Fibroblast of peridontal ligament (primary cell): ENCODE data around the gene ZMYND12.

ENCODE experiments used
- DNase-seq: peaks from one replicate; pipeline ENCODE4 v3.0.0-alpha.2; 2010; ENCODE audit errors: extremely low read depth

Gene ZMYND12

DNA sequence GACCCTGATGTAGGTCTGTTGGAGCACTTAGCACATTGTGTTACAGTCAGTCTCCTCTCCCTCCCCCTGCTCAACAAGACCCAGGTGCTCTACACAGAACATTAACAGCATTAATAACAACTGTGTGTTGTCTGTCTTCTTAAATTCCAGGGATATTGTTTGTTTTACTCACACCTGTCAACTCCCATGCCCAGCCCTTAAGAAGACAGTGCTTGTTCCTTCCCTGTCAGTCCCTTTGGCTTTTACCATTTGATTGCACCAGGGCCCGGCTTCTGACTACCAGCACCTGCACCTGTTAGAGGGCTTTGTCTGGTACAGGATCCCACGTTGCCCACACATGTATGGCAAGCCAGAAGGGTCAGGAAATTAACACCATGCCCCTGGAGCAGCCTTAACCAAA lies 63.6 kb downstream of the ZMYND12 start:
- no peak for DNase-seq

DNA sequence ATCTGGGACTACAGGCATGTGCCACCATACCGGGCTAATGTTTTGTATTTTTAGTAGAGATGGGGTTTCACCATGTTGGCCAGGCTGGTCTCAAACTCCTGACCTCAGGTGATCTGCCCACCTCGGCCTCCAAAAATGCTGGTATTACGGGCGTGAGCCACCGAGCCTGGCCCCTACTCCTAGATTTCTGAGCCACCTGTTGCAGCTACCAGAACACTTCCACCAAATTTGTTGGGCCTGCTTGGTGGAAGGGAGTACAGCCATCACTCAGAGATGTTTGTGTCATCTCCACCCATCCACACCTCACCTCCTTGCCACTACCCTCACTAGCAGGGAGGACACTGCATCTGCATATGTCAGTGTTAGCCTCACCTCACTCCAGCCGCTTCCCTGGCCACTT lies 69.8 kb downstream of the ZMYND12 start:
- no peak for DNase-seq

- DNase-seq, result peak; percentile 31
Observed at GRCh38 chr1:42385283-42385682, 70.5 kb downstream of the ZMYND12 start.

GRCh38 chr1:42381280-42381673 lies 74.5 kb downstream of the ZMYND12 start:
- no peak for DNase-seq

GRCh38 chr1:42380586-42381279 lies 75.1 kb downstream of the ZMYND12 start, which contains the start of gene RIMKLA:
Gene RIMKLA (plus strand): TSS chr1:42380792. CDS start chr1:42380935, 143 bp downstream.
- DNase-seq, result no peak
